Ishikawa (cell line): ENCODE data around the gene C17orf75.

Source experiments
- CEBPB ChIP-seq: IDR thresholded peaks from 2 replicates; pipeline ENCODE4 v1.6.1; 2012
- CREB1 ChIP-seq: IDR thresholded peaks from 2 replicates; pipeline ENCODE4 v1.6.1; 2012; ENCODE audit warnings: low read depth
- EGR1 ChIP-seq: IDR thresholded peaks from 2 replicates; pipeline ENCODE4 v1.6.1; 2012
- EP300 ChIP-seq: IDR thresholded peaks from 2 replicates; pipeline ENCODE4 v1.6.1; 2012; ENCODE audit warnings: borderline replicate concordance
- FOXM1 ChIP-seq: IDR thresholded peaks from 2 replicates; pipeline ENCODE4 v1.6.1; 2012; ENCODE audit warnings: low read depth, borderline replicate concordance
- MAX ChIP-seq: IDR thresholded peaks from 2 replicates; pipeline ENCODE4 v1.6.1; 2012
- NFIC ChIP-seq: IDR thresholded peaks from 2 replicates; pipeline ENCODE4 v1.6.1; 2012
- RAD21 ChIP-seq: IDR thresholded peaks from 2 replicates; pipeline ENCODE4 v1.6.1; 2012; ENCODE audit warnings: low read depth
- TAF1 ChIP-seq: IDR thresholded peaks from 2 replicates; pipeline ENCODE4 v1.6.1; 2012; ENCODE audit warnings: low read depth, mild to moderate bottlenecking
- TCF12 ChIP-seq: IDR thresholded peaks from 2 replicates; pipeline ENCODE4 v1.6.1; 2012; ENCODE audit warnings: low read depth
- TEAD4 ChIP-seq: IDR thresholded peaks from 2 replicates; pipeline ENCODE4 v1.6.1; 2012
- USF1 ChIP-seq: IDR thresholded peaks from 2 replicates; pipeline ENCODE4 v1.6.1; 2012
- YY1 ChIP-seq: IDR thresholded peaks from 2 replicates; pipeline ENCODE4 v1.6.1; 2012; ENCODE audit warnings: low read depth
- ZBTB7A ChIP-seq: IDR thresholded peaks from 2 replicates; pipeline ENCODE4 v1.6.1; 2012; ENCODE audit warnings: low read depth
- TF ChIP-seq, protein P1 (sequence below): IDR thresholded peaks from 2 replicates; pipeline ENCODE4 v1.6.1; 2012; ENCODE audit warnings: low read depth, mild to moderate bottlenecking

The C17orf75 gene

GRCh38 chr17:32302860-32303649 is 38.9 kb downstream of the C17orf75 start:
- no peak for TF ChIP-seq CEBPB

- TF ChIP-seq USF1 = no peak
- TF ChIP-seq FOXM1 = no peak
- no peak for TF ChIP-seq MAX
- TF ChIP-seq TCF12 = no peak
- no peak for TF ChIP-seq NFIC
- no peak for TF ChIP-seq EP300
- TF ChIP-seq YY1 = no peak
- no peak for TF ChIP-seq EGR1
- TF ChIP-seq TAF1 = no peak
- TF ChIP-seq, protein P1, sequence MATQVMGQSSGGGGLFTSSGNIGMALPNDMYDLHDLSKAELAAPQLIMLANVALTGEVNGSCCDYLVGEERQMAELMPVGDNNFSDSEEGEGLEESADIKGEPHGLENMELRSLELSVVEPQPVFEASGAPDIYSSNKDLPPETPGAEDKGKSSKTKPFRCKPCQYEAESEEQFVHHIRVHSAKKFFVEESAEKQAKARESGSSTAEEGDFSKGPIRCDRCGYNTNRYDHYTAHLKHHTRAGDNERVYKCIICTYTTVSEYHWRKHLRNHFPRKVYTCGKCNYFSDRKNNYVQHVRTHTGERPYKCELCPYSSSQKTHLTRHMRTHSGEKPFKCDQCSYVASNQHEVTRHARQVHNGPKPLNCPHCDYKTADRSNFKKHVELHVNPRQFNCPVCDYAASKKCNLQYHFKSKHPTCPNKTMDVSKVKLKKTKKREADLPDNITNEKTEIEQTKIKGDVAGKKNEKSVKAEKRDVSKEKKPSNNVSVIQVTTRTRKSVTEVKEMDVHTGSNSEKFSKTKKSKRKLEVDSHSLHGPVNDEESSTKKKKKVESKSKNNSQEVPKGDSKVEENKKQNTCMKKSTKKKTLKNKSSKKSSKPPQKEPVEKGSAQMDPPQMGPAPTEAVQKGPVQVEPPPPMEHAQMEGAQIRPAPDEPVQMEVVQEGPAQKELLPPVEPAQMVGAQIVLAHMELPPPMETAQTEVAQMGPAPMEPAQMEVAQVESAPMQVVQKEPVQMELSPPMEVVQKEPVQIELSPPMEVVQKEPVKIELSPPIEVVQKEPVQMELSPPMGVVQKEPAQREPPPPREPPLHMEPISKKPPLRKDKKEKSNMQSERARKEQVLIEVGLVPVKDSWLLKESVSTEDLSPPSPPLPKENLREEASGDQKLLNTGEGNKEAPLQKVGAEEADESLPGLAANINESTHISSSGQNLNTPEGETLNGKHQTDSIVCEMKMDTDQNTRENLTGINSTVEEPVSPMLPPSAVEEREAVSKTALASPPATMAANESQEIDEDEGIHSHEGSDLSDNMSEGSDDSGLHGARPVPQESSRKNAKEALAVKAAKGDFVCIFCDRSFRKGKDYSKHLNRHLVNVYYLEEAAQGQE = no peak
- no peak for TF ChIP-seq RAD21
- no peak for TF ChIP-seq CREB1
- no peak for TF ChIP-seq ZBTB7A
- TF ChIP-seq CEBPB = no peak
Observed at GRCh38 chr17:32302037-32302436, 39.9 kb downstream of the C17orf75 start.

- TF ChIP-seq RAD21 (no peak), TAF1 (no peak), CREB1 (no peak), ZBTB7A (no peak), FOXM1 (no peak), TEAD4 (no peak), EGR1 (no peak), NFIC (no peak), TCF12 (no peak), USF1 (no peak), MAX (no peak), CEBPB (no peak), EP300 (no peak)
- TF ChIP-seq, protein P1 = no peak
Observed at GRCh38 chr17:32299580-32300164, 42.3 kb downstream of the C17orf75 start.

DNA sequence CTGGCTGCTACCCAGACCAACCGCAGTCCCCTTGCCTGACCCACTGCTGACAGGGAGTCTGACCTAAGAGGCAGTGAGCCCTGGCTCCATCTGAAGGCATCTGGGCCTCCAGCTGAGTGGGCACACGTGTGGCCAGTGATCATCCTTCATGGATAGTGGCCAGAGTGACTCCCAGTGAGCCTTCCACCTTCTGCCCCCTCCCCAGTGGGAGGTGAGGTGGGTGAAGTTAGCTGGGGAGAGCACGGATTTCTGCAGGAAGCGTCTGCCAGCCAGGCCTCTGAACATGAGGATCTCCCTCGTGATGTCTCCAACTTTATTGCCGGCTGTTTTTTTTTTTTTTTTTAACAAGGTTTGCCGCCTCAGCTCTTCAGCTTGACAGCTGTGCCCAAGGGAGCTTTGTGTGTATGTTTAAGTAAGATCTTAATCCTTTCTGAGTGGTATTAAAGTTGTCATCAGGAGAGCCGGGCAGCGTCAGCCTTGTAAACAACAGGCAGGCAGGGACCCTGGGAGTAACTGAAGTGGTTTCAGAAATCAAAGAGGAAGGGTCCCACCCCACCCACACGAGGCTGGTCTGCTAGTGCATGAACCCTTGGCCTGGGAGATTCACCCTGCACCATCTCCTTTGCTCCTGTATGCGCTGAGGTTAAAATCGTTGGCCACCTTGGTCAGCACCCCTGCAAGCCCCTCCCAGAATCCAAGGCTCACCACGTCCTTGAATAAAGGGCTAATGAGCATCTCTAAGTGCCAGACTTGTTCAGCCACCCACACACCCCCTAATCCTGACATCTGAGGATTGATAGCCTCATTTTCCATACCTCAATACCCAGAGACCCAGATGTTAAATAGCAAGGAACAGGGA is 43.0 kb downstream of the C17orf75 start:
- TF ChIP-seq EGR1 (no peak), CREB1 (no peak), RAD21 (no peak), FOXM1 (no peak), ZBTB7A (no peak), MAX (no peak), EP300 (no peak)
- TF ChIP-seq, protein P1 = peak; percentile 63
